ENCODE results near the gene KIRREL2. TPM values are rescaled to one million over a fixed set of nuclear protein-coding genes. Genes with fewer than 3 reads are reported as not detected.
"Not testable (repeated sequence)": the region's sequence is repeated elsewhere in the genome, so short reads cannot be mapped to it uniquely, and the experiment has no call there.

The KIRREL2 gene
- polyA plus RNA-seq, 3 donors: not detected

DNA sequence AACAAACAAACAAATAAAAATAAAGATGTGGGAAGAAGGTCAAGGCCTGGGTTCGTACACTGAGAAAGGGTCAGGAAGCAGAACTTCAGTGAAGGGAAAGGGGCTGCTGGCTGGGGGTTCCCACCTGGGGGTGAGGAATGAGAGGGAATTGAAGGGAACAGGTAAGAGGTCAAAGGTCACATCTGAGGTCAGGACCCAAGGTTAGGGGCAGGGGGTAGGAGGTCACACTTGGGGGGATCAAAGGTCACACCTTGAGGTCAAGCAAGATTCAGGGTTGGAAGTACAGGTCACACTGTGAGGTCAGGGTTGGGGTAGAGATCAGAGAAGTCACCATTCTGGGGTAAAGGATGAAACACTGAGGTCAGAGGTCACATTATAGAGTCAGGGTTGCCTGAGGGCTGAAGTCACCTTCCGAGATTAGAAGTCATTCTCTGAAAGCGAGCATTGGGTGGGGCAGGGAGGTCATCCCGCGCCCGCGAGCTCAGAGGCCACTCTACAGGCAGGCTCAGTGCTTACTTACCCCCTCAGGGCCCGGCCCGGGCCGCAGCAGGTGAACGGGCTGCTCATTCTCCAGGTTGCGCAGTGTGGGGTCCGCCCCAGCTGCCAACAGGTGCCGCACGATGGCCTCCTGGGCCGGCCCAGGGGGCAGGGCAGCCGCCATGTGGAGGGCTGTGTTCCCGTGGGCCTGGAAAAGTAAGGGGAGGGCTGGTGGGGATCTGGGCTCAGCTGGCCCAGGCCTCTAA is 32.8 kb downstream of the KIRREL2 start:
- Histone ChIP-seq H3K36me3 (replicated peaks in 1 of 2; ENCODE audit: control insufficient read depth in 1 of 2, insufficient read depth in 2 of 2, low read length in 2 of 2) (peaks cover 62 to 79% of the 10 kb centered on the region in 2 donors), H3K9ac (ENCODE audit: insufficient read depth, low read length, poor library complexity, severe bottlenecking) (no peak overlapping the region), H3K27ac (ENCODE audit: low read depth in 1 of 2, low read length in 2 of 2) (no peak overlapping the region), H3K4me2 (replicated peaks; ENCODE audit: extremely low read depth, low read length, poor library complexity, severe bottlenecking) (no peak overlapping the region), H3K79me2 (ENCODE audit: insufficient read depth, low read length) (peaks cover 31% of the 10 kb centered on the region), H2AFZ (ENCODE audit: insufficient read depth, low read depth, low read length, poor library complexity, severe bottlenecking) (no peak overlapping the region), H3K27me3 (ENCODE audit: control insufficient read depth in 2 of 2, insufficient read depth in 2 of 2, low read length in 2 of 2) (no peaks in the 10 kb centered on the region), H3K9me3 (replicated peaks in 1 of 2; ENCODE audit: control insufficient read depth in 1 of 2, insufficient read depth in 1 of 2, low read length in 2 of 2) (no peaks in the 10 kb centered on the region), H3K4me3 (replicated peaks in 1 of 3; ENCODE audit: low read depth in 2 of 3, low read length in 3 of 3) (no peak overlapping the region), H4K20me1 (ENCODE audit: insufficient read depth, low read length) (peaks cover 83% of the 10 kb centered on the region), H3K4me1 (ENCODE audit: control insufficient read depth in 1 of 2, insufficient read depth in 2 of 2, low read length in 2 of 2) (no peaks in the 10 kb centered on the region)
- peaks cover 0 to 3% (median 2%) of the 10 kb centered on the region in 3 donors for H3K27me3 Mint-ChIP-seq (ENCODE audit: low read depth in 3 of 3)
- H3K27ac Mint-ChIP-seq: peak overlapping the region in 4 of 7 donors; percentile 9 to 84 (median 38)
- no peaks in the 10 kb centered on the region for H3K9me3 Mint-ChIP-seq
- peaks cover 64 to 81% of the 10 kb centered on the region in 2 donors for H3K36me3 Mint-ChIP-seq
- DNase-seq: no peak
- intact Hi-C loops (cut with micrococcal nuclease): no loop called here
- H3K4me3 Mint-ChIP-seq: no peak overlapping the region
- H3K4me1 Mint-ChIP-seq: peaks cover 3% of the 10 kb centered on the region
- WGBS (ENCODE audit: insufficient coverage): 96% methylated on average over 15 of the region's 18 CpGs
- TF ChIP-seq, protein P1, sequence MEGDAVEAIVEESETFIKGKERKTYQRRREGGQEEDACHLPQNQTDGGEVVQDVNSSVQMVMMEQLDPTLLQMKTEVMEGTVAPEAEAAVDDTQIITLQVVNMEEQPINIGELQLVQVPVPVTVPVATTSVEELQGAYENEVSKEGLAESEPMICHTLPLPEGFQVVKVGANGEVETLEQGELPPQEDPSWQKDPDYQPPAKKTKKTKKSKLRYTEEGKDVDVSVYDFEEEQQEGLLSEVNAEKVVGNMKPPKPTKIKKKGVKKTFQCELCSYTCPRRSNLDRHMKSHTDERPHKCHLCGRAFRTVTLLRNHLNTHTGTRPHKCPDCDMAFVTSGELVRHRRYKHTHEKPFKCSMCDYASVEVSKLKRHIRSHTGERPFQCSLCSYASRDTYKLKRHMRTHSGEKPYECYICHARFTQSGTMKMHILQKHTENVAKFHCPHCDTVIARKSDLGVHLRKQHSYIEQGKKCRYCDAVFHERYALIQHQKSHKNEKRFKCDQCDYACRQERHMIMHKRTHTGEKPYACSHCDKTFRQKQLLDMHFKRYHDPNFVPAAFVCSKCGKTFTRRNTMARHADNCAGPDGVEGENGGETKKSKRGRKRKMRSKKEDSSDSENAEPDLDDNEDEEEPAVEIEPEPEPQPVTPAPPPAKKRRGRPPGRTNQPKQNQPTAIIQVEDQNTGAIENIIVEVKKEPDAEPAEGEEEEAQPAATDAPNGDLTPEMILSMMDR (IDR thresholded peaks at IDR 0.05): no peak

DNA sequence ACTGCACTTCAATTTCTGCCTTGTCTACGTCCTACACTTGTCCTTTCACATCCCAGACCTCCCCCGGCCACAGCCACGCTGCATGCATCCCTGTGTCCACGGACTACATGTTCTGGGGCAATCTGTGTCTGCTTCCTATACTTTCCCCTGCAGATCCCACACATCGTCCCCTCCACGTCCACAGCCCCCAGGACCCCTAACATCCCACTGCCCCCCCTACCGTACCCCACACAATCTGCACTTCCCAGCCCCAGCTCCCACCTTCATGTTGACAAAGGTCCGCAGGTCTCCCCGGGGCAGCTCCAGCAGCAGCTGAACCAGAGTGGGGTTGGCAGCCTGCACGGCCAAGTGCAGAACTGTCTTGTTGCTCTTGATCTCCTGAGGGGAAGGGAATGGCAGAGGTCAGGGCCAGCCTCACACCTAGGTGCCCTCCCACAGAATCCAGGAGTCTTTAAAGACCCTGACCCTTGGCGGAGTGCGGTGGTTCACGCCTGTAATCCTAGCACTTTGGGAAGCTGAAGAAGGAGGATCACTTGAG is 33.5 kb downstream of the KIRREL2 start:
- Histone ChIP-seq H3K4me2 (replicated peaks; ENCODE audit: extremely low read depth, low read length, poor library complexity, severe bottlenecking) (no peak overlapping the region), H3K27ac (ENCODE audit: low read depth in 1 of 2, low read length in 2 of 2) (no peak overlapping the region), H3K27me3 (ENCODE audit: control insufficient read depth in 2 of 2, insufficient read depth in 2 of 2, low read length in 2 of 2) (no peaks in the 10 kb centered on the region), H3K36me3 (replicated peaks in 1 of 2; ENCODE audit: control insufficient read depth in 1 of 2, insufficient read depth in 2 of 2, low read length in 2 of 2) (peaks cover 68 to 86% of the 10 kb centered on the region in 2 donors), H3K4me1 (ENCODE audit: control insufficient read depth in 1 of 2, insufficient read depth in 2 of 2, low read length in 2 of 2) (no peaks in the 10 kb centered on the region), H3K4me3 (replicated peaks in 1 of 3; ENCODE audit: low read depth in 2 of 3, low read length in 3 of 3) (no peak overlapping the region), H4K20me1 (ENCODE audit: insufficient read depth, low read length) (peaks cover 89% of the 10 kb centered on the region), H3K79me2 (ENCODE audit: insufficient read depth, low read length) (peaks cover 34% of the 10 kb centered on the region), H3K9me3 (replicated peaks in 1 of 2; ENCODE audit: control insufficient read depth in 1 of 2, insufficient read depth in 1 of 2, low read length in 2 of 2) (no peaks in the 10 kb centered on the region), H3K9ac (ENCODE audit: insufficient read depth, low read length, poor library complexity, severe bottlenecking) (no peak overlapping the region), H2AFZ (ENCODE audit: insufficient read depth, low read depth, low read length, poor library complexity, severe bottlenecking) (no peak overlapping the region)
- TF ChIP-seq, protein P1 (IDR thresholded peaks at IDR 0.05): no peak
- intact Hi-C loops (cut with micrococcal nuclease): no loop called here
- H3K27ac Mint-ChIP-seq: peak overlapping the region in 3 of 7 donors; percentile 4 to 57 (median 45)
- DNase-seq: no peak
- peaks cover 69 to 88% of the 10 kb centered on the region in 2 donors for H3K36me3 Mint-ChIP-seq
- H3K9me3 Mint-ChIP-seq: no peaks in the 10 kb centered on the region
- no peak overlapping the region for H3K4me3 Mint-ChIP-seq
- H3K27me3 Mint-ChIP-seq (ENCODE audit: low read depth in 3 of 3): peaks cover 0 to 3% (median 2%) of the 10 kb centered on the region in 3 donors
- 98% methylated on average over 7 of the region's 13 CpGs for WGBS (ENCODE audit: insufficient coverage)
- H3K4me1 Mint-ChIP-seq: peaks cover 3% of the 10 kb centered on the region

DNA sequence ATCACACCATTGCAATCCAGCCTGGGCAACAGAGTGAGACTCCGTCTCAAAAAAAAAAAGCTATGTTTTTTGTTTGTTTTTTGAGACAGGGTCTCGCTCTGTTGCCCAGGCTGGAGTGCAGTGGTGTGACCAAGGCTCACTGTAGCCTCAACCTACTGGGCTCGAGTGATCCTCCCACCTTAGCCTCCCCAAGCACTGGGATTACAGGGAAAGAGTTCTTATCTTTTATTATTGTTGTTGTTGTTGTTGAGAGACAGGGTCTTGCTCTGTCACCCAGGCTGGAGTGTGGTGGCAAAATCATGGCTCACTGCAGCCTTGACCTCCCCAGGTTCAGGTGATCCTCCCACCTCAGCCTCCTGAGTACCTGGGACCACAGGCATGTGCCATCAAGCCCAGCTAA is 35.1 kb downstream of the KIRREL2 start:
- intact Hi-C loops (cut with micrococcal nuclease); H3K9me3 ChIP-seq (replicated peaks in 1 of 2; ENCODE audit: control insufficient read depth in 1 of 2, insufficient read depth in 1 of 2, low read length in 2 of 2); H2AFZ ChIP-seq (ENCODE audit: insufficient read depth, low read depth, low read length, poor library complexity, severe bottlenecking); H3K4me3 Mint-ChIP-seq; H3K27ac ChIP-seq (ENCODE audit: low read depth in 1 of 2, low read length in 2 of 2); H3K27me3 Mint-ChIP-seq (ENCODE audit: low read depth in 3 of 3); H3K4me2 ChIP-seq (replicated peaks; ENCODE audit: extremely low read depth, low read length, poor library complexity, severe bottlenecking); H3K27me3 ChIP-seq (ENCODE audit: control insufficient read depth in 2 of 2, insufficient read depth in 2 of 2, low read length in 2 of 2); H3K9ac ChIP-seq (ENCODE audit: insufficient read depth, low read length, poor library complexity, severe bottlenecking); DNase-seq; H3K4me1 Mint-ChIP-seq; H3K4me1 ChIP-seq (ENCODE audit: control insufficient read depth in 1 of 2, insufficient read depth in 2 of 2, low read length in 2 of 2); H3K9me3 Mint-ChIP-seq; H3K4me3 ChIP-seq (replicated peaks in 1 of 3; ENCODE audit: low read depth in 2 of 3, low read length in 3 of 3): not testable (repeated sequence)
- peaks cover 80 to 96% of the 10 kb centered on the region in 2 donors for H3K36me3 Mint-ChIP-seq
- Histone ChIP-seq H4K20me1 (ENCODE audit: insufficient read depth, low read length) (peaks cover 97% of the 10 kb centered on the region), H3K36me3 (replicated peaks in 1 of 2; ENCODE audit: control insufficient read depth in 1 of 2, insufficient read depth in 2 of 2, low read length in 2 of 2) (peaks cover 85 to 99% of the 10 kb centered on the region in 2 donors), H3K79me2 (ENCODE audit: insufficient read depth, low read length) (peaks cover 47% of the 10 kb centered on the region)
- 100% methylated on average over 1 of the region's 3 CpGs for WGBS (ENCODE audit: insufficient coverage)
- peak overlapping the region in 1 of 7 donors; percentile 45 for H3K27ac Mint-ChIP-seq

Measured in CD14-positive monocyte (primary cell).